ENCODE measurements around the gene F11. TPM values are rescaled to one million over a fixed set of nuclear protein-coding genes. Genes with fewer than 3 reads are reported as not detected.

F11 gene
- total and polyA plus RNA-seq, 2 experiments from 2014 or later = 0.74 to 2.1 TPM

DNA sequence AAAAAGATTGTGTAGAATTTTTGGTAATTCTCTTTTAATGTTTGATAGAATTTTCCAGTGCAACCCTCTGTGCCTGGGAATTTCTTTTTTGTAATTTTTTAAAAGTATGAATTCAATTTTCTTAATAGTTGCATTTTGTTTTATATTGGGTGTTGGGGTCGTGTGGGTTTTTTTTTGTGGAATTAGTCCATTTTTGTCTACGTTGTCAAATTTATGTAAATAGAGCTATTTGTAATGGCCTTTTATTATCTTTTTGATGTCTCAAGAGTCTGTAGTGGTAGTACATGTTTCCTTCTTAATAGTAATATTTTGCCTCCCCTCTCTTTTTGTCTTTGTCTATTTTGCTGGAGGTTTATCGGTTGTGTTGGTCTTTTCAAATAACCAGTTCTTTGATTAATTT lies 64.4 kb downstream of the F11 start (continued):
- TF ChIP-seq EZH2 (IDR thresholded peaks at IDR 0.05; ENCODE audit: low read depth, unreplicated experiment) (no peak), NANOG (IDR thresholded peaks at IDR 0.05; ENCODE audit: borderline replicate concordance) (no peak), STAT1 (IDR thresholded peaks at IDR 0.05; ENCODE audit: unreplicated experiment) (no peak), EZH2phosphoT487 (IDR thresholded peaks at IDR 0.05; ENCODE audit: unreplicated experiment) (no peak), REST (IDR thresholded peaks at IDR 0.05; ENCODE audit: unreplicated experiment) (no peak)
- TF ChIP-seq, protein P1, sequence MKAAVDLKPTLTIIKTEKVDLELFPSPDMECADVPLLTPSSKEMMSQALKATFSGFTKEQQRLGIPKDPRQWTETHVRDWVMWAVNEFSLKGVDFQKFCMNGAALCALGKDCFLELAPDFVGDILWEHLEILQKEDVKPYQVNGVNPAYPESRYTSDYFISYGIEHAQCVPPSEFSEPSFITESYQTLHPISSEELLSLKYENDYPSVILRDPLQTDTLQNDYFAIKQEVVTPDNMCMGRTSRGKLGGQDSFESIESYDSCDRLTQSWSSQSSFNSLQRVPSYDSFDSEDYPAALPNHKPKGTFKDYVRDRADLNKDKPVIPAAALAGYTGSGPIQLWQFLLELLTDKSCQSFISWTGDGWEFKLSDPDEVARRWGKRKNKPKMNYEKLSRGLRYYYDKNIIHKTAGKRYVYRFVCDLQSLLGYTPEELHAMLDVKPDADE (IDR thresholded peaks at IDR 0.05) = no peak

- Histone ChIP-seq H3K27ac (ENCODE audit: low read depth) (no peak overlapping the region), H3K36me3 (ENCODE audit: insufficient read depth) (no peaks in the 10 kb centered on the region), H3K9me2 (ENCODE audit: insufficient read depth) (no peaks in the 10 kb centered on the region), H4K20me1 (replicated peaks; ENCODE audit: insufficient read depth) (no peaks in the 10 kb centered on the region), H3K4me1 (ENCODE audit: insufficient read depth) (no peaks in the 10 kb centered on the region), H3K79me2 (replicated peaks; ENCODE audit: insufficient read depth) (no peaks in the 10 kb centered on the region), H3K4me2 (no peak overlapping the region), H3K4me3 (no peak overlapping the region), H3F3A (replicated peaks; ENCODE audit: low read depth) (no peaks in the 10 kb centered on the region), H2AFZ (no peak overlapping the region), H3K27me3 (ENCODE audit: insufficient read depth) (no peaks in the 10 kb centered on the region; the same call in 1 of the 2 replicates)
- Mint-ChIP-seq H3K9me3 (peaks cover 22% of the 10 kb centered on the region; the same call in 2 of the 3 replicates), H3K4me3 (no peak overlapping the region), H3K27ac (no peak overlapping the region), H3K4me1 (no peaks in the 10 kb centered on the region), H3K36me3 (ENCODE audit: low read depth) (peaks cover 5% of the 10 kb centered on the region; the same call in 2 of the 3 replicates), H3K27me3 (ENCODE audit: insufficient read depth, low read depth, poor library complexity) (peaks cover 3% of the 10 kb centered on the region)
- ATAC-seq (no peak), DNase-seq (ENCODE audit: low spot score) (no peak)
- no peak for TF ChIP-seq REST (IDR thresholded peaks at IDR 0.05; ENCODE audit: unreplicated experiment)
- TF ChIP-seq POLR2AphosphoS5 (IDR thresholded peaks at IDR 0.05; ENCODE audit: low read depth) = no peak
- no peak for TF ChIP-seq EZH2 (IDR thresholded peaks at IDR 0.05; ENCODE audit: low read depth, unreplicated experiment)
- no peak for TF ChIP-seq JUNB (IDR thresholded peaks at IDR 0.05; ENCODE audit: unreplicated experiment)
- TF ChIP-seq, protein P1 (IDR thresholded peaks at IDR 0.05) = no peak
- no peak for TF ChIP-seq ZNF331 (CRISPR knock-in tag; IDR thresholded peaks at IDR 0.05; ENCODE audit: low read depth)
These were observed 69.8 kb downstream of the F11 start for GRCh38 chr4:186335793-186336192.

Other genes with a start within 250 kb of the F11 start
- gene TLR3, start 197.0 kb upstream of the F11 start, total RNA-seq (2014; rRNA removed; shearing (Covaris generic)) = 0.27 and 0.38 TPM in 2 replicates
- 0.32 and 0.33 TPM in 2 replicates for gene TLR3, start 197.0 kb upstream of the F11 start, polyA plus RNA-seq (2016; fragmentation: Nextera tagmentation; extraction: Ambion mirVana)
- 13.3 and 22.5 TPM in 2 replicates for gene FAM149A, start 161.5 kb upstream of the F11 start, total RNA-seq (2014; rRNA removed; shearing (Covaris generic))
- gene FAM149A, start 161.5 kb upstream of the F11 start, polyA plus RNA-seq (2016; fragmentation: Nextera tagmentation; extraction: Ambion mirVana) = 10.8 and 11.6 TPM in 2 replicates
- 3.1 and 3.4 TPM in 2 replicates for gene CYP4V2, start 74.6 kb upstream of the F11 start, total RNA-seq (2014; rRNA removed; shearing (Covaris generic))
- gene CYP4V2, start 74.6 kb upstream of the F11 start, polyA plus RNA-seq (2016; fragmentation: Nextera tagmentation; extraction: Ambion mirVana) = 1.4 and 1.5 TPM in 2 replicates
- 10.9 and 22.7 TPM in 2 replicates for gene KLKB1, start 38.7 kb upstream of the F11 start, total RNA-seq (2014; rRNA removed; shearing (Covaris generic))
- 6.2 and 8.6 TPM in 2 replicates for gene KLKB1, start 38.7 kb upstream of the F11 start, polyA plus RNA-seq (2016; fragmentation: Nextera tagmentation; extraction: Ambion mirVana)

All from GM23338 (cell line).